ENCODE data around the gene SHROOM3.

The SHROOM3 gene

DNA sequence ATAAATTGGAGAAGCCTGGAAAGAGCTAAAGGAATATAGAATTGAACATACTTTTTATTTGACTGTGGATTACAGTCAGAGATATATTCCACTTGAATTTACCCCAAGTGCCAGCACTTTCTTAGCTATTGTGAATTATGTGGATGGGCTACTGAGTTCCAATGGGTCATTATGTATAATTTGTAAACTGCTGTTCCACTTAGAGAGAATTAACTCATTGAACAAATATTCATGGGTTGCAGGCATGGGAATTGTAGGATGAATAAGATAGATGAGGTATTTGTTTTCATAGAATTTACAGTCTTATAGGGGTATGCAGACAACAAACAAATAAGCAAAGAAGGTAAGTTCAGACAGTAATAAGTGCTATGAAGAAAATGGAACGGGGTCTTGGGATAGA is 195.7 kb downstream of the SHROOM3 start:
- no peak for DNase-seq

- no peak for DNase-seq
Measured at GRCh38 chr4:76634220-76634619, 199.2 kb downstream of the SHROOM3 start.

DNA sequence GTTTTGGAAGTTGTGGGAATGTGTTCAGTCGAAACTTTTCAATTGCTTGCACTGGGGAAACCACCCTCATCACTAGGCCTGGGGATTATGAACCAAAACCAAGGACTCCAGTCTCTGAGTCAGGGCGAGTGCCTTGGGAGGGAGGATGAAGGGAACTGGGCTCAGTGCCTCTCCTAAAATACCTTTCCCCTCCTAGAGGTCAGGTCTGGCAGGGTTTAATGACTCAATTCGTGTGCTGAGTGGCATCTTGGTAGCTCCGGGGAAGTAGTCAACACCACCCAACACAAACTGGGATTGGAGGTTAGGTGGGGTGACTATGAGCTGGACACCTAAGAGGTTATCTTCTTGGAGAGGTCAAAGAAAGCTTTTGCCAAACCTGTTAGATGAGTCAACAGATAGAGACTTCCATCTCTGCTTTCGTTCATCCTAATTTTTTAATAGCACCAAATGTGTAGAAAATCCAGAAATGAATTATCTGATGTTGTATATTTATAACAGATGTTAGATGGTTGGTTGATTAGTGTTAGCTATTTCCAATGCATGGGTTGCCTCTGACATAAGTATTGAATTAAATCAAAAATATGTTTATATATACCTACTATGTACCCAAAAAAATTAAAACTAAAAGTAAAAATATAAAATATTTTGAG is 202.8 kb downstream of the SHROOM3 start:
- no peak for DNase-seq

DNA sequence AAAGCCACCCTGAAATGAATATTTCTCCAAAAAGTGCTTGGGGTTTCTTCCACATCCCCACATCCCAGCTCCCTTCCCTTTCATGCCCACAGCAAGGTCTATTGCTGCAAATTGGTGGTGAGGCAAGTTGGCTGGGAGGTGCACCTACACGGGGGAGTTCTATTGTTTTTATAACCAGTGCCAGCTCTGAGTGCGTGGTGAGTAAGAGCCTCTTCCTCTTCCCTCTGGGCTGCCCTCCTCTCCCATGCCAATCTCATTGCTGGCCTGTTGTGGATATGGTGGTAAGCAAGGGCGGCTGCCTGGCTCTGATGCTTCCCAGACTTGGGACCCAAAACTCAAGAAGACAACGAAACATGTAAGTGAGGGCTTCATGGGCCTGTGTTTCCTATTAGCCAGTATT is 204.3 kb downstream of the SHROOM3 start:
- DNase-seq: peak; percentile 9

GRCh38 chr4:76640353-76640910 is 205.4 kb downstream of the SHROOM3 start:
- peak; percentile 89 for DNase-seq

DNA sequence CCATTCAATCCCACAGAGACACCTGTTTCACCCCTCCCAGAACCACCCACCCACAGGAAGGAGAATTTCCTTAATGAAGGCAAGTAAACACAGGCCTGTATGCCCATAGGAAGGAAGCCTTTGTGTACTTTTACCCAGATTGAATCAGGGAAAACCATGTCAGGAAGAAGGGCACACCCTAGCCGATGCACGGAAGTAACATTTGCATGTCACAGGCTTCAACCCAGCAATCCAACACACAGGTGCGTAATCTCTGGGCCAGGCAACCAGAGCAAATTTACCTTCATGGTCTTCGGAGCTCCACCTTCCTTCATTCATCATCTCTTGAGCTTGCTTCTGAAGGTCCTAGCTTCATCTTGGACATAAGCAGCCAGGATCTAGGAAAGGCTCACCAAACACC is 206.3 kb downstream of the SHROOM3 start:
- DNase-seq: peak; percentile 71

DNA sequence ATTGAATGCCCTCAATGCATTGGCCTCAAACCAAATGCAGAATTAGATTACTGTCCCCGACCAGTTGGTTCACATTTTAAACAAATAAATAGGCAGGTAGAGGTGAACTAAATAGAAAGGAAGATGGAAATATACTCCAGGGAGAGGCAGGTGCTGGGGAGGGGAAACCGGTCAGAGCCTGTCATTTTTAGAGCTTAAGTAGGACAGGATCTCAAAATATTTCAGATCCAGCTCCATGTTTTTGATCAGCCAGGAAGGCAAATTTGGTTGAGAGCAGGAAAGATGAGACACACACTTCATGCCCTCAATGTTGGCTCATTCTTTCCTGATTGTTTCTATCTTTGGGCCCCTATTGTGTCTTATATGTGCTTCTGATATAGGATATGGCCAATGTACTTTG is 206.7 kb downstream of the SHROOM3 start:
- DNase-seq: peak; percentile 71

GRCh38 chr4:76644831-76645485 is 209.9 kb downstream of the SHROOM3 start:
- DNase-seq: peak; percentile 22

GRCh38 chr4:76649086-76649485 is 214.1 kb downstream of the SHROOM3 start:
- no peak for DNase-seq

GRCh38 chr4:76651616-76652015 is 216.6 kb downstream of the SHROOM3 start:
- no peak for DNase-seq

- DNase-seq: no peak
Measured at GRCh38 chr4:76652389-76652788, 217.4 kb downstream of the SHROOM3 start.

- no peak for DNase-seq
Measured at GRCh38 chr4:76654084-76654483, 219.1 kb downstream of the SHROOM3 start.

DNA sequence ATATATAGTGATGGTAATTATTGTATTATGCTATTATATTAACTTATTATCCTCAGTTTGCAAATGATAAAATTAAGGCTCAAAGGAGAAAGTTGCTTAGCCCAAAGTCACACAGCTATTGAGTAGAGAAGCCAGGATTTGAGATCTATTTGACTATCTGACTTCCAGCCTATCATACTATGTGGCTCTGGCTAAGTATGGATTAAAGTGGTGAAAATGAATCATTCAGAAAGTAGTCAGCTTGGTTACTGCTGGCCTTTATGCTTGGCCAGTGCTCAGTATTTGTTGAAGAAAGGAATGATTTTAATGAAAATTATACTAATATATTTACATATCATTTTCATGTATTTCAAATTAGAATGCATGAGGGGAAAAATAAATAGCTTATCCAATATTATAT is 219.8 kb downstream of the SHROOM3 start:
- DNase-seq: no peak

GRCh38 chr4:76655566-76656479 is 220.8 kb downstream of the SHROOM3 start:
- DNase-seq: no peak

DNA sequence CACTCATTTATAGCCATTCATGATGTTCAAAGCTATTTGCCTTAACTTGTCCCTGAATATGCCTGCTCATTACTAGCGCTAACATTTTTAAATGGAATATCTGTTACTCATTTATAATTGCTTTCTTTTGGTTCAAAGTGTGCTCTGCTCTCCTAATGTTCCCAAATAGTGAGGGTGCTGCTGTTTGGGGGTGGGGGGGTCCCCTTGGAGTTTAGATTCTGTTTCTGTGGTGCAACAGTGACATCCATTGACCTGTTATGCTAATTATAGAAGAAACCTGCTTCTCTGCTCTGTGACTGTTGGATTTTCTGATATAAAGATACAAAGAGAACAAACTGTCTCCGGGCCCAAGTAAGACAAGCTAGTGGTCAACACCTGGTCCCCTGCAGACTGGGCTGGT is 222.4 kb downstream of the SHROOM3 start:
- no peak for DNase-seq

GRCh38 chr4:76658231-76659102 is 223.4 kb downstream of the SHROOM3 start:
- DNase-seq: no peak

GRCh38 chr4:76659103-76659490 is 224.1 kb downstream of the SHROOM3 start:
- DNase-seq: no peak

- no peak for DNase-seq
Measured at GRCh38 chr4:76663824-76664223, 228.8 kb downstream of the SHROOM3 start.

GRCh38 chr4:76665153-76665552 is 230.1 kb downstream of the SHROOM3 start:
- no peak for DNase-seq

GRCh38 chr4:76665721-76666120 is 230.7 kb downstream of the SHROOM3 start:
- DNase-seq: no peak

GRCh38 chr4:76666944-76667532 is 232.0 kb downstream of the SHROOM3 start:
- DNase-seq: no peak

GRCh38 chr4:76670631-76671030 is 235.6 kb downstream of the SHROOM3 start:
- DNase-seq: no peak
